ENCODE data around the gene PLCXD3. TPM values are rescaled to one million over a fixed set of nuclear protein-coding genes. Genes with fewer than 3 reads are reported as not detected.
"Not testable (repeated sequence)": the region's sequence is repeated elsewhere in the genome, so short reads cannot be mapped to it uniquely, and the experiment has no call there.

The PLCXD3 gene
- total RNA-seq, 1 donor from 2014 or later, result 6.4 TPM

DNA sequence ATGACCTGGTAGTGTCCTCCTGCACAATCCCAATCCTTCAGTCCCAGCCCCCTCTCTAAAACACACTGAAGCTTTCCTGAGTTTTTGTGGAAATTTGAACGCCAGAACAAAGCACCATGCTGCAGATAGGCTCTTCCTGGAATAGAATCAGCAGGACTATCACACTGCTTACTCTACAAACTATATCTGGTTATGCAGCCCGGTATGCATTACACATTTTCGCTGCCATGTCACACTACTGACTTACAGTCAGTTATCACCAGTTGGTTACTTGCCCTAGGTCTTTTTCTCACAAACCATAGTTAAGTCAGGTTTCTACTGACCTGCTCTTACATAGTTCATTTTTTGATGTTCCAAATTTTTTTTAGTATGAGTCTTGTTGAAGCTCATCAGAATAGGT lies 24.9 kb downstream of the PLCXD3 start:
- no peak for DNase-seq

DNA sequence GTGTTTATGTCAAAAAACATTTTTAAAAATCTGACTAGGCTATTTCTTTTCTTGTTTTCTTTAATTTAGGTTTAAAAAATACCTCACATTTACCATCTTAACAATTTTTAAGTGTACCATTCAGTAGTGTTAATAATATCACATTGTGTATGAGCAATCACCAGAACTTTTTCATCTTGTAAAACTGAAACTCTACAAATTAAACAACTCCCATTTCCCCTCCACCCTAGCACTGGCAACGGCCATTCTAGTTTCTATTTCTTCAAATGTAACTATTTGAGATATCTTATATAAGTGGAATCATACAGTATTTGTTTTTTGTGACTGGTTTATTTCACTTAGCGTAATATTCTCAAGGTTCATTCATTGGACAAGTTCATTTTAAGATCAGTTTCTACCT lies 27.7 kb downstream of the PLCXD3 start:
- DNase-seq, result no peak

DNA sequence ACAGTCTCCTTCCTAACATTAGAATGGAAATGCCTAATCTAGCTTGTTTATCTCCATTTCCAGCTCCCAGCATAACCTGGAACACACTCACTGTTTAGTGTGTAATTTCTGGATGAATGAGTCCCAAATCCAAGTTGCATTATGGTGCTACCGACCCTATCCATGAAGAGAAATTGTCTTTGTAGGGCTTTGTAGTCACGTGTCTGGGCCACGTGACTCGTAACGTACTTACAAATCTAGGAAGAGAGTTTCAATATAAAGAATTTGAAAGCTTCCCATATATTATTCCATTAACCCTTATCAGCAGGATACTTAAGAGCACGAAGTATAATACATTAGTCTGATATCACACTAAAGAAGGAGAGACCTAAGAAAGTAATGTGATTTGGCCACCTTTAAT lies 28.2 kb downstream of the PLCXD3 start:
- no peak for DNase-seq

DNA sequence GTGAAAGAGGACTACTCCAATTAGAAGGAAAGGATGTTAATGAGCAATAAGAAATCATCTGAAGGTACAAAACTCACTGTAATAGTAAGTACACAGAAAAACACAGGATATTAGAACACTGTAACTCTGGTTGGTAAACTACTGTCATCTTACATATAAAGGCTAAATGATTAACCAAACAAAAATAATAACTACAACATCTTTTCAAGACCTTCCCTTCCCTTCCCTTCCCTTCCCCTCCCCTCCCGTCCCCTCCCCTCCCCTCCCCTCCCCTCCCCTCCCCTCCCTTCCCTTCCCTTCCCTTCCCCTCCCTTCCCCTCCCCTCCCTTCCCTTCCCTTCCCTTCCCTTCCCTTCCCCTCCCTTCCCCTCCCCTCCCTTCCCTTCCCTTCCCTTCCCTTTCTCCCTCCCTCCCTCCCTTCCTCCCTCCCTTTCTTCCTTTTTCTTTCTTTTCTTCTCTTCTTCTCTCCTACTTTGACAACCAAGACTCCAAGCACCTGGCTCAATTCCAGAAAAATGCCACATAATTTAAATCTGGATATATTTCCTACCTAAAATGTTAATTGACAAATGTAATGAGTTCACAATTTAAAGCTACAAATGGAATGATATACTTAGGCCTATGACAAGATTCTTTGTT lies 38.7 kb downstream of the PLCXD3 start:
- DNase-seq, result not testable (repeated sequence)

DNA sequence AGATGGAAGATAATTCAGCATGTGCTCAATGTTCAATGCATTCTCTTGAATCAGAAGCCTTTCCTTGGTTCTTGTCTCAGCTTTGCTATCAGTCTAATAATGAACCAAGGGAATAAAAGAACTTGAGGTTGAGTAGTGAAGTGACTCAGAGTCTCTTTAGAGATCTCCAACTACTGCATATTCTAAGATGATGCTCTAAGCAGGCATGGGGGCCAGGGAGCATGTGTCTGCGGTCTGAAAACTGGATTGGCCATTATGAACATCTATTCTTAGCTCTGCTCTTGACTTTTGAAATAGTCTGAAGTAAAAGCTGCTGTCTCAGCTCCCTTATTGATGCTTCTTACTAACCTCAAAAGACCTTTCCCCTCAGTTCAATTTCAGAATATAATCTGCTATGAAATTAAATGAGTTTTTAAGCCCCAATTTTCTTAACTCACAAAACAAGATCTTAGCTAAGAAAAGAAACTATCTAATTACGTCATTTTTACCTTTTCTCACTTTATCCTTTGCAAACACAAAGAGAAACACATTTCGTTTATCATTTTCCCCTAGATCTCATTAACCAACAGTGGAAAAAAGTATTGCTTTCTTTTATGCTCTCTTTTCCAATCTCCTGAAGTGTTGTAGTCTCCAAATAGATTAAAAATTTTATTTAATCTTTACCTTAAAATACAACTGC lies 44.8 kb downstream of the PLCXD3 start:
- no peak for DNase-seq

DNA sequence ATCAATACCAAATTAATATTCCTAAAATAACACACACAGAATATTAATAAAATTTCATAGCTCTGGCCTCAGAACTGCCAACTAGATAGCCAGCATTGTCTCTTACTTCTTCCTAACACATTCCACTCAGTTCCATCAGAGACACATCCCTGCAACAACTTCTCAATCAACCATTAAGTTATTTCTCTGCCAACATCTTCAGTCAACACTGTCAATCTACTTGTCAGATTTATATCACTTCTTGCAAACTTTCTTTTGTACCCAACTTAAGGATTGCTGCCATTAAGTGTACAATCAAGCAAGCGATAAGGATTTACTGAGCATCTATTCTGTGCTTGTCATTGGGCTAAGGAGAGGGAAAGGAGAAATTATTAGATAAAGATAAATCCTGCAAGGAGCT lies 50.8 kb downstream of the PLCXD3 start:
- DNase-seq, result no peak

DNA sequence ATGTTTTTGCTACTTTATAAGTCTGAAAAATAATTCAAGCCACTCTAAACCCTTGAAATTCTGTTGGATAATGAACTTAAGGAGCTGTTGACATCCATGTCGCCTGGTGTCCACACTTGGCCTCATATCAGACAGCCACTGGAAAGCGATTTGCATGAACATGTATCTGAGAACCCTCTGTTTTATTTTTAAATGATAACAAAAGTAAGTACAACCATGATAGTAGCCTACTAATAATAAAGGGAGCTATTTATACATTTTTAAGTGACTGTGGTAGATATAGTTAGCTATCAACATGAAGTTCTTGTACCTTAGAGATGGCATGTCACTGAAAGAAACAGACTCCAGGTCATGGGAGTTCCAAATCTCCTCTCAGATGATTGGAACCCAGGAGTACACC lies 53.3 kb downstream of the PLCXD3 start:
- no peak for DNase-seq

DNA sequence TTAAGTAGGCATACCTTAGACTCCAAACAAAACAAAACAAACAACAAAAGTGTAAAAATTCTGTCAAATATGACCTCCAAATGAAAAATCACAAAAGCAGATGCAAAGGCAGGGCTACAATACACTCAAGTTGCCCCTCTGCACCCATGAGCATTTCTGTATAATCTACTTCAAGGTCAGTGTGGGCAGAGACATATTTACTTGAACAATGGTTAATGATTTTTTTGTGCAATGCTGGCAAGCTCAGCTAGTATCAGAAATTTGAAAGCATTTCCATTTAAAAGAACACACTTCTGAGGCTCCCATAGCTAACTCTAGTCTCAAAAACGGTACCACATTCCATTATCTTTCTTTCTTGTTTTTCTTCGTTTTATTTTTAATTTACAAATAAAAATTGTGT lies 57.9 kb downstream of the PLCXD3 start:
- no peak for DNase-seq

DNA sequence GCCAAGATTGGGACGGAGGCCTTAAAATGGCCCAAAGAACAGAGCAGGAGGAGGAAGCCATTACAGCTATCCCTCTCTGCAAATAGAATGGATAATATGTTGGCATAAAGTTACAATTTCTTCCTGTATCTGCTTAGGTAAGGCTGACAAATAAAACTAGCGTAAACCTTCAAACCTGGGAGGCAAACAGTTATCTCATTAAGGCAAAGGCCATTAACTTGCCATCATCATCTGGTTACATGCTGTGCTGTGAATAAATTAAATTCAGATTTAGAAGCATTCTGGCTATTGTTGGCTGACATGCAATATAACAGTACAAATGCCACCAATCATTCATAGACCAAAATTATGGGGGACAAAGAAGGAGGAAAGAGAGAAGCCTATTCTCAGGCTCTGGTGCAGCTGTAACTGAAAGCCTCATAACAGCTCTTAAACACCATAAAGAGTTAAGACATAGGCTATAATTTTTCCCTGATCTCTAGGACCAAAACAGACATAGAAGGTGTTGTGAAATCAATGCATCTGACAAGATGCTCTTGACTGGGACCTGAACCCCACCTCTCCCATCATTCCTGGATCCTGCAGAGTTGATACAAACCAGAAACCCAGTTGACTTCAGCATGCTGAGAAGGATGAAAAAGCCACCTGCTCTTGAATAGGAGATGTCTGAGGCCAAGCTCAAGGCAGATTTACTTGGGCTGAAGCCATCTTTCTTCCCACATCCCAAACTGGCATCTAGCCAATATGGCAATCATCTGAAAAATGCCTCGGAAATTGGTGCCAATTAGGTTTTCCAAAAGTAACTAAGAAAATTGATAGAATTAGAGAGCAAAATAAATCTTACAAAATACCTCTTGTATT lies 62.5 kb downstream of the PLCXD3 start:
- no peak for DNase-seq

DNA sequence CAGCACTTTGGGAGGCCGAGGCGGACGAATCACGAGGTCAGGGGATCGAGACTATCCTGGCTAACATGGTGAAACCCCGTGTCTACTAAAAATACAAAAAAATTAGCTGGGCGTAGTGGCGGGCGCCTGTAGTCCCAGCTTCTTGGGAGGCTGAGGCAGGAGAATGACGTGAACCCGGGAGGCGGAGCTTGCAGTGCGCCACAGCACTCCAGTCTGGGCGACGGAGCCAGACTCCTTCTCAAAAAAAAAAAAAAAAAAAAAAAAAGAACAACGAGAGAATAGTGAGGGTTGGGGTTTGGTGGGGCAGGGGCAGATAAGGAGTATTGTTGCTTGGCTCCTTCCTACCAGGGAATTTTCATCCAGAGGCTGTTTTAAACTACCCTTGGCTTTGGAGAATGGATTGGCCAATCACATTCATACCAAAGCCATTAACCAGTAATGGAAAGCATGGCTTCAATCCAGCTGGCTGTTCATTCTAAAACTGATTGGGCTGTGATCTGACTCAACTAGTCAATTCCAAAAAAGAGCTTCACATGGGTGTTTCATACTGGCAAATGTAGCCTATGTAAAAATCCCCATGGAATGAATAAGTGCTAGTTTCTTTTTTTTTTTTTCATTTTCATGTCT lies 64.4 kb downstream of the PLCXD3 start:
- no peak for DNase-seq

DNA sequence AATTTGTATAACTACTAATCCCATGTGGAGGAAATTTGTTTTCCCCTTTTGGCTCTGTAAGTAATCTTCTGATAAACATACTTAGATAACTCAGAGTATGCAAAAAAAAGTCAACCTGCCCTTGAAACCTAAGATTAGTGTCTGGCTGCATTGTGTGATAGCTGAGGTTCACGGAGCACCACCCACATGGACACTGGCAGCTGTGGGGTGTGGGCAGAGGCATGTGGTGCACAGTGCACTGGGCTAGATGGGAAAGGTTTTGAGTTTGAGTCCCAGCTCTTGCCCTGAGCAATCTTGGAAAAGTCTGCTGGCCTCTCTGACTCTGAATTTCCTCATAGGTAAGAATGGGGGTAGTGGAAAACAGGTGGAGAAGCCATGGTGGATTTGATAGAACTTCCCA lies 75.1 kb downstream of the PLCXD3 start:
- no peak for DNase-seq

DNA sequence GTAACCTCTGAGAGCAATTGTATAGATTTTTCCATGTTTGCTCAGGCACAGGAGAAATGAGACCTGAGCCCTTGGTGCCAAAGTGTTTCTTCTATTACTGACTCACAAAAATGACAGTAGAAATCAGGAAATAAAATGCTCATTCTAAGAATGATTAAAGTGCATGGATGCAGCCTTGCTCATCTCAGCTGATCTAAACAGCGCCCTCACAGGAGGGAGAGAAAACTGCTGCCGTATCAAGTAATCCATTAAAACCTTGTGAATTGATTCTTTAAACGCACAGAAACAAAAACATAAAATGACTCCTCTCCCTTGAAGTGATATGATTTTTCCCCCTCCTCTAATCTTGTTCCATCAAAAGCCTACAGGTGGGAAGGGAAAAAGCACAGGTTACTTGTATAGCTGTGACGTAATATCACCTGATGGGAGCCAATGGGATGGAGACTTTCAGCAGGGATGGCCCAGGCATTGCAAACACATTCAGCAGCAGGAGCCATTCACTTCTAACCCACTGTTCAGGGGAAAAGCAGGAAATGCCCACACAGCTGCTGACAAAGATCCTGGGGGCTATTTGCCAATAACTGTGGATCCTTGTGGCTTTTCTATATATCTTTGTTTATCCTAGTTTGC lies 76.7 kb downstream of the PLCXD3 start:
- DNase-seq, result no peak

DNA sequence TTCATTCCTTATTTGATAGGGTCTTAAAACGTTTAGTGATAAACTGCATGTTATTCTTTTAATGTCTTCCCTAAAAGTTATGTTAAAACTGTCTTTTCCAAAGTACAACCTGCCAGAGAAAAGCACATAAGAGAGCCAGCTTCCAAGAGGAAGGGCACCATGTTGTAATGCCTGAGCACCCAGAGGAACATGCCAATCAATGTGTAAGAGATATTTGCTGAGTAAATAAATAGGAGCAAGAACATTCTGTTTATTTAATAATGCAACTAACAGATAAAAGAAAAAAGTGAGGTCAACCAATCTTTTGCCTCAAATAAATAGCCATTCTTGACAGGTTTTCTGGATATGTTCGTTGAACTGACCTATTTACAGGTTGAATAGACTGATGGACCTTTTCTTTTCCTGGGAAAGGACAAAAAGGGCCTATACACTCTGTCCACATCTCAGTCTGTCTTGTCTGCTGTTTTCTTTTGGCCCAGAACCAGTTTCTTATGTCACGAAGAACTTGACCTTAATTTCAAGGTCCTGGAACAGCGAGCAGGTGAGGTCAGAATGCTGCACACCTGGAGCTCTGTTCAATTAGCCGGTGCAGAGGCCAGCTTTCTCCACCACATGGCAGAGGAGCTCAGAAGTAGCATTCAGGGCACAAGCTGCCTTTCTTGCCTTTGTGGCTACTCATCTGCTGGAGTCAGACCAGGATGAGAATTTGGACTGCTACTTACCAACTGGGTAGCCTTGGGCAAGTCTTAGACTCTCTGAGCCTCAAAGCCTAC lies 77.7 kb downstream of the PLCXD3 start:
- no peak for DNase-seq

DNA sequence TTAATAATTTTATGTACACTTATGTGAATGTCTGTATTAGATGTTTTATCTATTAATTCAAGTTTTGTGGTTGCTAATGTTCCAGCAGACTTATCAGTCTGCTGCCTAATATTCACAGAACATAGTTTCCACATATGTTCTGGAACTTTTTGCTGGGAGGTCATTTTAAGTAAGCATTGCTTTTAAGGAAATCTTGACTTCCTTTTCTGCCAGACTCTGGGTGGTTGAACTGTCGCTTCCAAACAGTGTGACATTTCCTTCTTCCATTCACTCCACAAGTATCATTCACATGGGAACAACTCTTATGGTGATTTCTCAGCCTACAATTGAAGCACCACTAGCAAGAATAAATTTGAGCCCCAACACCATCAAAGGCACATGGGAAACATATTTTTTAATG lies 82.9 kb downstream of the PLCXD3 start:
- DNase-seq, result no peak

DNA sequence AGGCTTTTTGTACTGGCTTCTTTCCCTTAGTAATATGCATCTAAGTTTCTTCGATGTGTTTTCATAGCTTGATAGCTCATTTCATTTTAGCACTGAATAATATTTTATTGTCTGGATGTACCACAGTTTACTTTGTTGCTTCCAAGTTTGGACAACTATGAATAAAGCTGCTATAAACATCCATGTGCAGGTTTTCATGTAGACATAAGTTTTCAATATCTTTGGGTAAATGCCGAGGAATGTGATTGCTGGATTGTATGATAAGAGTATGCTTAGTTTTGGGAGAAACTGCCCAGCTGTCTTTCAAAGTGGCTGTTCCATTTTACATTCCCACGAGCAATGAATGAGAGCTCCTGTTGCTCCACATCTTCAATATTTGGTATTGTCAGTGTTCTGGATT lies 84.7 kb downstream of the PLCXD3 start:
- DNase-seq, result no peak

DNA sequence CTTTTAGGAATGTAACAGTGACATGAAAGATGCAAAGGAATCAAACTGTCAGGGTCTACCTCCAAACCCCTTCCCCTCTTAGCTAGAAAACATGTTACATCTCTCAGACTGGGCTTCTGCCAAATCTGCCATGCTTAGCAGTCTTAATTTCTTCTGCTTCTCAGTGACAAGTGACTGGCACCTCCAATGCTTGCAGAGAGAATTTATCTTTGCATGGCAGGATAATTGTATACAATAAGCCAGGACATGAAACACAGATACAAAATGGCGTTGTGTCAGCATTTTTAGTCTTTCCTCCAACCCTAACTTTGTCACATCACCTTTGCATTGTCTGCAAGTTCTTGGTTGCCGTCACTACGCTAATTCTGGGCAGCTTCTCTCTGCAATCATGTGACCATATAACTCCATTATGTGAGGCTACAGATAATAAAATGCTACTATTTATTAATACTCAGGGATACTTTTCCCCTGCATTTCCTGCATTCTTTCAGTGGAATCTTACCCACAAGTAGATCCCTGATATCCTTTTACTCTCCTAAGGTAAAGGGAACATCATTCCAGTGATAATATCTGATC lies 89.8 kb downstream of the PLCXD3 start:
- DNase-seq, result no peak

DNA sequence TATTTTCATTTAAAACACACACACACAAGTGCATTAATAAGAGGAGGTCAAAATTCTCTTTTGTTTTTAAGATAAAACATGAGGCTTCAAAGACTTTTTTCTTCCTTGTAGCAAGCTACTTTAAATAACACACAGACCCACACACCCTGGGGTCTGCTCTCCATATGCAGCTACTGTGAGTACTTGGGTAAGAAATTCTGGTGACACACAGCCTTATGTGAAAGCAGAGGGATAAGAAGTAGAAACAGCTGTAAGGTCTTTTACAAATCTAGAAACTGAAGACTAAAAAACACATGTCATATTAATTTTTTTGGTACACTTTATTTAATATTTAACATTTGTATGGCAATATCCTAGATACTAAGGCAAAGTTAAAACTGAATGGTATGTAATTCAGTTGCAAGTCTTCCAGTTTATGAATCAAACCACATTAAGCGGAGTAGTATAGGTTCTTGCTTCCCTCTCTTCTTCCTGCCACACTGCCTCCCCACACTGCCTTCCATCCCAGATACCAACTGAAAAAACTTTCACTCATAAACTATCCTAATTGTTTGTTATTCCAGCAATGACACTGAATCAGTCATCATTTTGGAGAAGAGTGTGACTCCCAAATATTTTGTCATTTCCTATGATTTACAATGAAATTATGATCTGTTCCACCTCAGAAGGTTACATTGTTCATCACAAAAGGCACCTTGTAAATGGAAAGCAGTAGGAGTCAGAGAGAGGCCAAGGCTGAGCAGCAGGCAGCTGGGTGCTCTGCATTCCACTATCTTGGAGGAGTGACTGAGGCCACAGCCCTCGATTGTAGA lies 92.0 kb downstream of the PLCXD3 start:
- no peak for DNase-seq

DNA sequence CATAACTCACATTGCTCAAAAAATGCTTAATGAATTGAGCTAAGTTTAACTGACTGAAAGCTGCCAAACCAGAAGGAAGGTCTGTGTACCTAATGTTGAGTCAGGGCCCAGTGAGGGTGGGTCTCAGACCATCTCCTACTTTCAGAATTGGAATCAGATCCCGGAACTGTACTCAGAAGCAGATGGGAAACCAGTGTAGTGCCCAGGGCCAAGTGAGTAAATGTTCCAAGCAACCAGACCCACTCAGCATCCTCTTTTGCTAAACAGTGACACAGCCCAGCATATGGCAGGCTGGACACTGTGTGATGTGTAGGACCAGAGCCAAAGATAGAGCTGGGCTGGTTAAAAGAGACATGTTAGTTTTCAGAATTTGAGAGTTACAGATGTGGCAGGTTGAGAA lies 94.1 kb downstream of the PLCXD3 start:
- no peak for DNase-seq

DNA sequence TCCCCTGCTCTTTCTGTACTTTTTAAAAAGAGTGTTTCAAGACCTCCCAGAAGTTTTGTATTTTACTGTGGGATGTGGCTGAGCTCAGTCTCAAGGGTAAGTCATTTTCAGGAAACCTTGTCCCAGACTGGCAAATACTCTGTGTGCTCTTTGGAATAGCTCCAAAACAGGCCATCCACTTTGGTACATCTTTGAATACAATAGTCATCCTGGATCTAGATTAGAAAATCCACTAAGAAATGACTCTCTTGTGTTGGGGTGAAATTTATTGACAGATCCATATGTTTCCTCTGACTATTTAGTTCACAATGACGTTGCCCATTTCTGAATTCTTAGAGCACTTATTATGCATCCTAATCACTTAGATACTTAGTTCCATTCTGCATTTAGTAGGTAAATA lies 95.2 kb downstream of the PLCXD3 start:
- no peak for DNase-seq

DNA sequence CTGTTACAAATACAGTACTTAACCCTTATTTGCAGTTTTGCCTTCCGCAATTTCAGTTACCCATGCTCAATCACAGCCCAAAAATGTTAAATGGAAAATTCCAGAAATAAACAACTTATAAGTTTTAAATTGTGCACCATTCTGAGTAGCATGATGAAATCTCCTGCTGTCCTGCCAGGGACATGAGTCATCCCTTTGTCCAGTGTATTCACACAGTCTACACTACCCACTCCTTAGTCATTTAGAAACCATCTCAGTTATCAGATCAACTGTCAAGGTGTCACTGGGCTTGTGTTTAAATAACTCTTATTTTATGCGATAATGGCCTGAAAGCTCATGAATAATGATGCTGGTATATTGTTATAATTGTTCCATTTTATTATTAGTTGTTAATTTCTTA lies 95.8 kb downstream of the PLCXD3 start:
- no peak for DNase-seq

DNA sequence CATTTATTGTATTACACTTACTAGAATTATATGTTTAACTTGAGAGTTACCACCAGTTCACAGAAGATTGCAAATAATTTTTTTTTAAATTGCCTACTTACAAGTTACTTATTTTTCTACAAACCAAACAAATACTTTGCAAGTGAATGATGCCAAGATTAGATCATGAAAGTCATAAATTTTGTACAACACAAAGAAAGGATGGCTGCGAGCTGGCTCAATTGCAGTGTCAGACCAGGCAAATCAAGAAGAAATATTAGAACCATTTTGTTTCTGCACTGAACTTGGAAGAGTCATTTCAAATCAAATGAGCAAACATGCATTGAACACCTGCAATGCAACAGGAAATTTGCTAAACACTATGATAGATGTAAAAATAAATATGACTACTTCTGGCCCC lies 97.3 kb downstream of the PLCXD3 start:
- DNase-seq, result no peak

Data from occipital lobe (tissue), 2 donors.